ENCODE data around the gene RUFY4. TPM values are rescaled to one million over a fixed set of nuclear protein-coding genes. Genes with fewer than 3 reads are reported as not detected.

RUFY4 gene
- total and polyA plus RNA-seq, 2 donors (not counting 3 experiments of a cell fraction or from before 2014, with no cell fraction given) = not detected

GRCh38 chr2:218026244-218026643, 42.8 kb upstream of the RUFY4 start:
- DNase-seq (ENCODE audit: low read depth, low spot score) (no peak), FAIRE-seq (no peak)
- POLR2A ChIA-PET = no interaction called here
- CTCF ChIA-PET = interaction anchor here (0.6 to 2.9 kb wide), 3 partner anchors 32 to 240 kb away, joined by 3 to 11 read pairs (median 3); no protein-coding TSS in a partner anchor
- TF ChIP-seq MYC (IDR thresholded peaks at IDR 0.05; ENCODE audit: low read depth, low read length) (no peak), JUN (IDR thresholded peaks at IDR 0.05; ENCODE audit: borderline replicate concordance, insufficient read depth, insufficient read length, low read depth) (no peak), MAX (IDR thresholded peaks at IDR 0.05; ENCODE audit: insufficient read depth, insufficient read length) (no peak), GATA2 (IDR thresholded peaks at IDR 0.05; ENCODE audit: insufficient read depth, insufficient read length, low read depth, low read length) (no peak), POLR2A (IDR thresholded peaks at IDR 0.05; ENCODE audit: low read depth, low read length) (no peak), FOS (IDR thresholded peaks at IDR 0.05; ENCODE audit: borderline replicate concordance, insufficient read depth, low read length) (no peak), EZH2 (IDR thresholded peaks at IDR 0.05; ENCODE audit: borderline replicate concordance, low read depth, low read length, severe bottlenecking) (no peak), POLR2AphosphoS5 (IDR thresholded peaks at IDR 0.05; ENCODE audit: insufficient read depth, low read depth, low read length) (no peak)
- TF ChIP-seq, protein P1, sequence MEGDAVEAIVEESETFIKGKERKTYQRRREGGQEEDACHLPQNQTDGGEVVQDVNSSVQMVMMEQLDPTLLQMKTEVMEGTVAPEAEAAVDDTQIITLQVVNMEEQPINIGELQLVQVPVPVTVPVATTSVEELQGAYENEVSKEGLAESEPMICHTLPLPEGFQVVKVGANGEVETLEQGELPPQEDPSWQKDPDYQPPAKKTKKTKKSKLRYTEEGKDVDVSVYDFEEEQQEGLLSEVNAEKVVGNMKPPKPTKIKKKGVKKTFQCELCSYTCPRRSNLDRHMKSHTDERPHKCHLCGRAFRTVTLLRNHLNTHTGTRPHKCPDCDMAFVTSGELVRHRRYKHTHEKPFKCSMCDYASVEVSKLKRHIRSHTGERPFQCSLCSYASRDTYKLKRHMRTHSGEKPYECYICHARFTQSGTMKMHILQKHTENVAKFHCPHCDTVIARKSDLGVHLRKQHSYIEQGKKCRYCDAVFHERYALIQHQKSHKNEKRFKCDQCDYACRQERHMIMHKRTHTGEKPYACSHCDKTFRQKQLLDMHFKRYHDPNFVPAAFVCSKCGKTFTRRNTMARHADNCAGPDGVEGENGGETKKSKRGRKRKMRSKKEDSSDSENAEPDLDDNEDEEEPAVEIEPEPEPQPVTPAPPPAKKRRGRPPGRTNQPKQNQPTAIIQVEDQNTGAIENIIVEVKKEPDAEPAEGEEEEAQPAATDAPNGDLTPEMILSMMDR (IDR thresholded peaks at IDR 0.05; ENCODE audit: extremely low read depth in 1 of 2, insufficient read depth in 1 of 2, low read depth in 1 of 2, low read length in 2 of 2) = no peak
- H2AFZ ChIP-seq (ENCODE audit: low read depth, low read length) = no peak overlapping the region
- H3K9me1 ChIP-seq (replicated peaks; ENCODE audit: control insufficient read depth, extremely low read depth, insufficient read depth, low read length) = no peaks in the 10 kb centered on the region
- H3K27me3 ChIP-seq (ENCODE audit: control insufficient read depth in 2 of 2, insufficient read depth in 2 of 2, low read length in 2 of 2) = peaks cover 0 to 8% of the 10 kb centered on the region in 2 experiments
- no peak overlapping the region for H3K9ac ChIP-seq (replicated peaks; ENCODE audit: extremely low read depth, insufficient read depth, low read length)
- BruUV-seq (replicated peaks) = no TSS peak
- dilution Hi-C loops (cut with MboI; ENCODE audit: extremely low pct_ligation_motif_present, low sequenced_read_pairs) = no loop called here
- no peak overlapping the region for H3K27ac ChIP-seq (ENCODE audit: insufficient read depth, low read depth, low read length)
- no peak overlapping the region for H3K4me3 ChIP-seq (replicated peaks in 1 of 3; ENCODE audit: insufficient read depth in 1 of 3, low read depth in 1 of 3, low read length in 3 of 3)
- H3K4me2 ChIP-seq (ENCODE audit: insufficient read depth, low read length) = no peak overlapping the region
- no peaks in the 10 kb centered on the region for H4K20me1 ChIP-seq (replicated peaks; ENCODE audit: control insufficient read depth, extremely low read depth, insufficient read depth, low read length)
- no peaks in the 10 kb centered on the region for H3K4me1 ChIP-seq (ENCODE audit: control insufficient read depth, extremely low read depth, insufficient read depth, low read length)
- no peaks in the 10 kb centered on the region for H3K36me3 ChIP-seq (ENCODE audit: control insufficient read depth in 2 of 2, extremely low read depth in 1 of 2, insufficient read depth in 2 of 2, low read length in 2 of 2)
- H3K79me2 ChIP-seq (ENCODE audit: control insufficient read depth, insufficient read depth, low read length) = no peaks in the 10 kb centered on the region
- intact Hi-C loops (cut with micrococcal nuclease) = no loop called here
- no peaks in the 10 kb centered on the region for H3K9me3 ChIP-seq (replicated peaks; ENCODE audit: control insufficient read depth, insufficient read depth, low read length)

Data from endothelial cell of umbilical vein (primary cell).